Stimulated activated CD4-positive, alpha-beta T cell treated with anti-CD3 and anti-CD28 coated beads, TNF-alpha, amount 100 ng/mL, for 1 hour (primary cell): ENCODE results near the gene RBM15B.

ENCODE experiments used
- DNase-seq, 3 donors: peaks; one replicate each; pipeline ENCODE4 v3.0.0-alpha.2; 2020; ENCODE audit warnings: low read depth in 3 of 3, low spot score in 1 of 3

The RBM15B gene

DNA sequence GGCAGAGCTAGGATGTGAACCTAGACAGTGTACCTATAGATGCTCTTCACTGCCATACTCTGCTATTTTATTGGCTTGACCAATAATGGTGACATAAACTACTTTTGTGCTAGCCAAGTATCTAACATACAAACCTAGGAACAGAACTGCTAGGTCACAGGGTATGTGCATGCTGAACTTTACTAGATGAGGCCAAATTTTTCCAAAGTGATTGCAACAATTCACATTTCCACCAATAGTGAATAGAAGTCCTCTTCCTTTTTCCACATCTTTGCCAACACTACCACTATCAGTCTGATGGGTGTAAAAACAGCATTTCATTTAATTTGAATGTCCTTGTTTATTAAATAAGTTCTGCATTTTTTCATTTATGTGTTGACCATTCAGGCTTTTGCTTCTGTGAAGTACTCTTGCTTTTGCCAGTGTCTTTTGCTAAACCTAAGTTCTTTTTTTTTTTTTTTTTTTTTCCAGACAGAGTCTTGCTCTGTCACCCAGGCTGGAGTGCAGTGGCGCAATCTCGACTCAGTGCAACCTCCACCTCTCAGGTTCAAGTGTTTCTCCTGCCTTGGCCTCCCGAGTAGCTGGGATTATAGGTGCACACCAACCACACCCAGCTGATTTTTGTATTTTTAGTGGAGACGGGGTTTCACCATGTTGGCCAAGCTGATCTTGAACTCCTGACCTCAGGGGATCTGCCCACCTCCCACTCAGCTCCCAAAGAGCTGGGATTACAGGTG, 54.6 kb downstream of the RBM15B start:
- DNase-seq = no peak
